Neural cell (in vitro differentiated cells): Measurements from ENCODE around the gene HDAC9.

Experiments
- CTCF ChIP-seq: fragments of 450-650 bp; IDR thresholded peaks from 2 replicates; pipeline ENCODE4 v1.5.1; 2014; ENCODE audit warnings: antibody characterized with exemption, mild to moderate bottlenecking, moderate library complexity; ENCODE audit not compliant: poor library complexity, severe bottlenecking
- REST ChIP-seq: IDR thresholded peaks from 2 replicates; pipeline ENCODE4 v1.6.1; 2012; ENCODE audit warnings: borderline replicate concordance
- TAF1 ChIP-seq: IDR thresholded peaks from 2 replicates; pipeline ENCODE4 v1.6.1; 2012; ENCODE audit warnings: low read depth

GRCh38 chr7:18803923-18804322, 308.4 kb downstream of the HDAC9 start:
- TF ChIP-seq CTCF (no peak), TAF1 (no peak), REST (no peak)
